Esophagus muscularis mucosa (tissue), 4 donors: Measurements from ENCODE around the gene NPPB. TPM values are rescaled to one million over a fixed set of nuclear protein-coding genes. Genes with fewer than 3 reads are reported as not detected.
A peak's percentile ranks its signal among the peaks of the same experiment; 100 is the strongest.

Experiments used
- DNase-seq: peaks from one replicate; pipeline ENCODE4 v3.0.0-alpha.2; 2017; ENCODE audit errors: extremely low spot score
- H3K27ac ChIP-seq, 4 donors: fragments of 200-600 bp; sonication (generic); replicated peaks in 1 of 4; 1 replicate in 3 of 4; 2 replicates in 1 of 4; pipeline ENCODE4 v1.5.1; 2016 to 2019; ENCODE audit warnings: mild to moderate bottlenecking in 1 of 4
- H3K27me3 ChIP-seq, 4 donors: fragments of 200-600 bp; sonication (generic); one replicate each; pipeline versions ENCODE4 v1.5.1 to v1.6.0; 2016 to 2019
- H3K36me3 ChIP-seq, 4 donors: fragments of 200-600 bp; sonication (generic); one replicate each; pipeline ENCODE4 v1.5.1; 2016 to 2019
- H3K4me1 ChIP-seq, 4 donors: fragments of 200-600 bp; sonication (generic); one replicate each; pipeline ENCODE4 v1.5.1; 2016 to 2019
- H3K4me3 ChIP-seq, 4 donors: fragments of 200-600 bp; sonication (generic); 1 replicate in 2 of 4; 2 replicates in 2 of 4; pipeline ENCODE4 v1.5.1; 2016 to 2019; ENCODE audit warnings: mild to moderate bottlenecking in 4 of 4, moderate library complexity in 1 of 4
- H3K9me3 ChIP-seq, 4 donors: fragments of 200-600 bp; sonication (generic); 1 replicate in 3 of 4; 2 replicates in 1 of 4; pipeline ENCODE4 v1.5.1; 2016 to 2019
- EP300 ChIP-seq: sonication (generic); formaldehyde crosslinking; IDR thresholded peaks from one replicate; pipeline ENCODE4 v1.6.1; 2017; ENCODE audit warnings: antibody characterized with exemption
- POLR2A ChIP-seq: fragments of 450-650 bp; IDR thresholded peaks from one replicate; pipeline ENCODE4 v1.6.1; 2017; ENCODE audit warnings: antibody characterized with exemption, moderate library complexity, mild to moderate bottlenecking, low read depth
- POLR2AphosphoS5 ChIP-seq, 2 donors: sonication (generic); formaldehyde crosslinking; IDR thresholded peaks; one replicate each; pipeline ENCODE4 v1.6.1; 2017; ENCODE audit warnings: antibody characterized with exemption in 2 of 2
- WGBS: methylation state at CpG from one replicate; pipeline ENCODE4 v1.1.5; 2018; 5-methylcytosine and 5-hydroxymethylcytosine counted together
- intact Hi-C: fragments of 100-400 bp; cut with DNase I; formaldehyde crosslinking; loops from one replicate; pipeline ENCODE4 v1.15.1; 2023
- total RNA-seq, 4 donors: library from RNA; depleted of rRNA; stranded (reverse); fragments of >200 nt; gene quantifications; one replicate each; pipeline versions ENCODE4 v1.1.0 to v1.2.1, GENCODE V29; 2016
- TF ChIP-seq, protein P1 (sequence below), 3 experiments: fragments of 200-600 bp in 2 of 3; fragments of 450-650 bp in 1 of 3; sonication (generic) in 2 of 3; IDR thresholded peaks; one replicate each; pipeline ENCODE4 v1.5.1; 2017 to 2019; ENCODE audit warnings: antibody characterized with exemption in 3 of 3, mild to moderate bottlenecking in 2 of 3, moderate library complexity in 1 of 3

Gene NPPB
- total RNA-seq, 4 donors from 2014 or later = not detected

DNA sequence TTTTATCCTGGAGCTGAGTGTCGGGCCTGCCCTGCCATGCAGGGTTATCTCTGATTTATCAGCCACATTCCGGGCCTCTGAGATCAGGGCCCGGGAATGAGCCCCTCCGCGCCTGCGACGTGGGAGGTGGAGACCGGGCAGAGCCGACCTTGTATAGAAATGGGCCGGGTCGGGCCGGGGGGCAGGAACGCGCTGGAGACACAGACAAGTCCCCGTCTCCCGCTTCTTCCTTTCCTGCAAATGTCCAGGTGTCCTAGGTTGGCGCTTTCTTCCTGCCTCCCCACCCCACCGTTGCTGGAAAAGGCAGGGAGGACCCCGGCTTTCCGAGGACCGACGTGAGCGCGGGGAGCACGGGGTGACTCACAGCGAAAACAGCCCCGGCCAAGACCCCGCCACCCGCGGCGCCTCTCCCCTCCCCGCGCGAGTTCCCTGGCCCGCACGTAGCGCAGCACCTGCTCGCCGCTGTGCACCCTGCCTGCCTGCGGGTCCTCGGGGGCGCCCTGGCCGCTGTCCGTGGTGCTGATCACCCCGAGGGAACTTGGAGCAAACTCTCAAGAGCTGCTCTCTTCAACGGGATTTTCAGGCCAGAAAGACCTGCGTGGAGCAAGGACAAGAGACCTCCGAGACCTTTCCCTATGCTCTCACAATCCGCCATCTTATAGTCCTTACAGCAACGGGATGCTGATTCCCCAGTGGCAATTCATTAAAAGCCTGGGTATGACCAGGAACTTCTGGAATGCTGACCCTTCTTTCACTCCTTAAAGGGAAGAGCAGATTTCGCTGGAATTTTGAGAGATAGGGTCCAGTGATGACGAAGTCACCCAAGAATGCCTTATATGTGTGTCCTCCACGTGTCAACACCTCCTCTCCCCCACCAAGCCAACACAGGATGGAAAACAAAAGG lies 475 bp upstream of the NPPB start:
- no peak overlapping the region for H3K27ac ChIP-seq
- H3K27me3 ChIP-seq = peaks cover 0 to 92% (median 24%) of the 10 kb centered on the region in 4 donors
- no peak for TF ChIP-seq EP300
- TF ChIP-seq, protein P1, sequence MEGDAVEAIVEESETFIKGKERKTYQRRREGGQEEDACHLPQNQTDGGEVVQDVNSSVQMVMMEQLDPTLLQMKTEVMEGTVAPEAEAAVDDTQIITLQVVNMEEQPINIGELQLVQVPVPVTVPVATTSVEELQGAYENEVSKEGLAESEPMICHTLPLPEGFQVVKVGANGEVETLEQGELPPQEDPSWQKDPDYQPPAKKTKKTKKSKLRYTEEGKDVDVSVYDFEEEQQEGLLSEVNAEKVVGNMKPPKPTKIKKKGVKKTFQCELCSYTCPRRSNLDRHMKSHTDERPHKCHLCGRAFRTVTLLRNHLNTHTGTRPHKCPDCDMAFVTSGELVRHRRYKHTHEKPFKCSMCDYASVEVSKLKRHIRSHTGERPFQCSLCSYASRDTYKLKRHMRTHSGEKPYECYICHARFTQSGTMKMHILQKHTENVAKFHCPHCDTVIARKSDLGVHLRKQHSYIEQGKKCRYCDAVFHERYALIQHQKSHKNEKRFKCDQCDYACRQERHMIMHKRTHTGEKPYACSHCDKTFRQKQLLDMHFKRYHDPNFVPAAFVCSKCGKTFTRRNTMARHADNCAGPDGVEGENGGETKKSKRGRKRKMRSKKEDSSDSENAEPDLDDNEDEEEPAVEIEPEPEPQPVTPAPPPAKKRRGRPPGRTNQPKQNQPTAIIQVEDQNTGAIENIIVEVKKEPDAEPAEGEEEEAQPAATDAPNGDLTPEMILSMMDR (IDR thresholded peaks at IDR 0.05) = peak in 2 of 3 experiments; percentile 8 to 38
- peaks cover 0 to 9% (median 6%) of the 10 kb centered on the region in 4 donors for H3K4me1 ChIP-seq
- no peaks in the 10 kb centered on the region for H3K9me3 ChIP-seq
- H3K4me3 ChIP-seq = no peak overlapping the region
- 10% methylated on average over 30 of the region's 53 CpGs for WGBS
- intact Hi-C loops = no loop called here
- H3K36me3 ChIP-seq = no peaks in the 10 kb centered on the region
- DNase-seq = no peak

DNA sequence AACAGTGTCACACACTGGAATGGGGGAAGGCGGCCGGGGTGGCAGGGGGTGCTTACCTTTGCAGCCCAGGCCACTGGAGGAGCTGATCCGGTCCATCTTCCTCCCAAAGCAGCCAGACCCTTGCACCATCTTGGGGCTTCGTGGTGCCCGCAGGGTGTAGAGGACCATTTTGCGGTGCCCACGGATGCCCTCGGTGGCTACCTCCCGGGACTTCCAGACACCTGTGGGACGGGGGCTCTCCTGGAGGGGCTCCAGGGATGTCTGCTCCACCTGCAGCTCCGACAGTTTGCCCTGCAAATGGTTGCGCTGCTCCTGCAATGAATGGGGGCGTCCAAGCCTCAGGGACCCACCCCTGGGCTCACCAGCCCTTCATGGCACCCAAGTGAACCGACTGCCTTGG lies 587 bp downstream of the NPPB start:
- Histone ChIP-seq H3K36me3 (no peaks in the 10 kb centered on the region), H3K4me1 (peaks cover 0 to 9% (median 6%) of the 10 kb centered on the region in 4 donors), H3K27me3 (peaks cover 0 to 86% (median 24%) of the 10 kb centered on the region in 4 donors), H3K9me3 (no peaks in the 10 kb centered on the region), H3K4me3 (no peak overlapping the region), H3K27ac (no peak overlapping the region)
- intact Hi-C loops = no loop called here
- WGBS = 82% methylated on average over 6 of the region's 14 CpGs
- no peak for DNase-seq
- no peak for TF ChIP-seq POLR2AphosphoS5 (IDR thresholded peaks at IDR 0.05)
- no peak for TF ChIP-seq EP300
- TF ChIP-seq, protein P1 (IDR thresholded peaks at IDR 0.05) = no peak
- no peak for TF ChIP-seq POLR2A

DNA sequence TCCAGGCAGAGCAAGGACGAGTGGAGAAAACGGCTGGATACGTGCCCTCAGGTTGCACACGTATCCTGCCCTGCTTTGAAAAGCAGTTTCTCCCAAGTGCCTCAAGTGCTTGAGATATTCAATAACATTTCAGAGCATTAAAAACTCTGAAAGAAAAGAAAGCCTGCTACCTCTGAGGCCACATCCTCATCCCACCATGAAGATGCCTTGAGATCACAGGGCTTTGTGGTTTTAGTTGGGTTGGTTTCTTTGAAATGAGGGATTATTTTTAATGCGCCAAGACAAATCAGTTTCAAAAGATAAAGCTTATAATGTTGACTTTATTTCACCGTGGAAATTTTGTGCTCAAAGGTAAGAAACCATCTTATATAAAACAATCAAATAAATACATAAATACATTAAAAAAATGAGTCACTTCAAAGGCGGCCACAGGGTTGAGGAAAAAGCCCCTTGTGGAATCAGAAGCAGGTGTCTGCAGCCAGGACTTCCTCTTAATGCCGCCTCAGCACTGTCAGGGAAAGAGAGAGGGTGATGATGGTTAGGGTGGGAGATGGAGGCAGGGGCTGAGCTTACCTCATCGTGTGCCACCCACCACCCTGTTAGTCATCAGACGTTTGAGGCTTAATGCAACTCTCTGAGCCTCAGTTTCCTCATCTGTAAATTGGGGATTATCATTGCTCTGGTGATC lies 1.4 kb downstream of the NPPB start:
- Histone ChIP-seq H3K9me3 (no peaks in the 10 kb centered on the region), H3K27ac (no peak overlapping the region), H3K4me1 (peaks cover 0 to 9% (median 6%) of the 10 kb centered on the region in 4 donors), H3K4me3 (no peak overlapping the region), H3K36me3 (no peaks in the 10 kb centered on the region), H3K27me3 (peaks cover 0 to 80% (median 24%) of the 10 kb centered on the region in 4 donors)
- intact Hi-C loops = no loop called here
- WGBS = 39% methylated on average over 10 of the region's 10 CpGs
- TF ChIP-seq POLR2A = no peak
- TF ChIP-seq, protein P1 (IDR thresholded peaks at IDR 0.05) = no peak
- TF ChIP-seq POLR2AphosphoS5 (IDR thresholded peaks at IDR 0.05) = no peak
- TF ChIP-seq EP300 = no peak
- DNase-seq = no peak

DNA sequence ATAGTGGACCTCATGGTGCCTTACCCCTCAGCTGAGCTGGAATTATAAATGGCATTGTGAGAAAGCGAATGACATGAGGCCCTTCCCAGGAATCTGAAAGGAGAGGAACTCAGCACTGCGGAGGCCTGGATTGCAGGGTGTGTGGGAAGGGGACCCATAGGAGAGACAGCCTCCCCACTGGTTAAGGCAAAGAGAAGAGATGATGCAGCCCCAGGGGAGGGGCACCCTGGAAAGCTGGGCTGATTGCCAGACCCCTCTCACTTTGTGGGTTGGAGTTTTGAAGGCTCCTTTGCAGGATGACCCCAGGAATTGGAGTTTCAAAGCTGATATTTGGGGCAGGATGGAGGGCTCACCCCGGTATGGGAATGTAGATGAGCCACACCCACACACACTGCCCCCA lies 2.0 kb downstream of the NPPB start:
- Histone ChIP-seq H3K27ac (no peak overlapping the region), H3K4me3 (no peak overlapping the region), H3K4me1 (peaks cover 0 to 9% (median 6%) of the 10 kb centered on the region in 4 donors), H3K9me3 (no peaks in the 10 kb centered on the region), H3K36me3 (no peaks in the 10 kb centered on the region), H3K27me3 (peaks cover 0 to 78% (median 24%) of the 10 kb centered on the region in 4 donors)
- DNase-seq = no peak
- intact Hi-C loops = no loop called here
- WGBS = 53% methylated on average over 3 of the region's 3 CpGs
- no peak for TF ChIP-seq EP300
- TF ChIP-seq POLR2AphosphoS5 (IDR thresholded peaks at IDR 0.05) = no peak
- no peak for TF ChIP-seq POLR2A
- TF ChIP-seq, protein P1 (IDR thresholded peaks at IDR 0.05) = no peak
